Measurements from ENCODE around the gene KRTAP3-1.
"Not testable (repeated sequence)": the region's sequence is repeated elsewhere in the genome, so short reads cannot be mapped to it uniquely, and the experiment has no call there.

The KRTAP3-1 gene

GRCh38 chr17:41008811-41009210, at the start of gene KRTAP3-1:
Gene KRTAP3-1, minus strand, starts transcription at chr17:41009128. Its CDS starts 54 bp downstream, at chr17:41009074.
- H3K27ac ChIP-seq: no peak within 1 kb of the TSS
- no peak for TF ChIP-seq CTCF (conservative IDR thresholded peaks at IDR 0.05)
- TF ChIP-seq ZFX (IDR thresholded peaks at IDR 0.05): no peak

GRCh38 chr17:41057547-41057946, 48.6 kb upstream of the KRTAP3-1 start:
- H3K27ac ChIP-seq: no peak overlapping the region
- TF ChIP-seq ZFX (IDR thresholded peaks at IDR 0.05): no peak

- not testable (repeated sequence) for H3K27ac ChIP-seq
These were observed 46.2 kb upstream of the KRTAP3-1 start, which contains the start of gene KRTAP2-2 for GRCh38 chr17:41055130-41055529. Gene KRTAP2-2, minus strand, starts transcription at chr17:41055230. Its CDS starts 19 bp downstream, at chr17:41055211.

GRCh38 chr17:41054556-41054955, 45.6 kb upstream of the KRTAP3-1 start:
- H3K27ac ChIP-seq: not testable (repeated sequence)

GRCh38 chr17:41054025-41054424, 45.1 kb upstream of the KRTAP3-1 start:
- TF ChIP-seq CTCF (conservative IDR thresholded peaks at IDR 0.05) (no peak), ZFX (IDR thresholded peaks at IDR 0.05) (no peak)
- no peak overlapping the region for H3K27ac ChIP-seq

GRCh38 chr17:41052566-41052965, 43.6 kb upstream of the KRTAP3-1 start:
- no peak overlapping the region for H3K27ac ChIP-seq
- no peak for TF ChIP-seq ZFX (IDR thresholded peaks at IDR 0.05)
- TF ChIP-seq CTCF (conservative IDR thresholded peaks at IDR 0.05): no peak

- TF ChIP-seq CTCF (conservative IDR thresholded peaks at IDR 0.05) (no peak), ZFX (IDR thresholded peaks at IDR 0.05) (no peak)
- no peak overlapping the region for H3K27ac ChIP-seq
These were observed 40.2 kb upstream of the KRTAP3-1 start for GRCh38 chr17:41049110-41049509.

GRCh38 chr17:41048441-41048840, 39.5 kb upstream of the KRTAP3-1 start:
- no peak overlapping the region for H3K27ac ChIP-seq
- TF ChIP-seq CTCF (conservative IDR thresholded peaks at IDR 0.05): no peak
- TF ChIP-seq ZFX (IDR thresholded peaks at IDR 0.05): no peak

- H3K27ac ChIP-seq: not testable (repeated sequence)
These were observed 38.0 kb upstream of the KRTAP3-1 start, which contains the start of gene KRTAP2-1 for GRCh38 chr17:41046735-41047465. Gene KRTAP2-1, minus strand, starts transcription at chr17:41047316. Its CDS starts 49 bp downstream, at chr17:41047267.

All from C4-2B (cell line).